ENCODE data around the gene ISYNA1. TPM values are rescaled to one million over a fixed set of nuclear protein-coding genes. Genes with fewer than 3 reads are reported as not detected.

Gene ISYNA1
- total and polyA plus RNA-seq, 4 donors: 4.7 to 41.9 (median 10.1) TPM

GRCh38 chr19:18473003-18473705 is 35.2 kb upstream of the ISYNA1 start:
- H3K36me3 ChIP-seq (ENCODE audit: control insufficient read depth in 4 of 4, insufficient read depth in 3 of 4, low read depth in 1 of 4, low read length in 3 of 4): peaks cover 0 to 4% (median 0%) of the 10 kb centered on the region in 4 donors
- no peaks in the 10 kb centered on the region for H3K27me3 ChIP-seq (ENCODE audit: control insufficient read depth in 4 of 4, insufficient read depth in 4 of 4, low read length in 3 of 4)
- H3K4me3 ChIP-seq (ENCODE audit: low read depth in 1 of 3, low read length in 3 of 3): no peak overlapping the region
- H3K9me3 ChIP-seq (ENCODE audit: control insufficient read depth in 4 of 4, low read length in 3 of 4): no peaks in the 10 kb centered on the region
- no peak for DNase-seq (ENCODE audit: low spot score)
- H3K27ac ChIP-seq (ENCODE audit: low read depth in 1 of 2, low read length in 2 of 2): peak overlapping the region; percentile 34 to 54
- peaks cover 16 to 55% (median 35%) of the 10 kb centered on the region in 4 donors for H3K4me1 ChIP-seq (ENCODE audit: control insufficient read depth in 4 of 4, insufficient read depth in 4 of 4, low read length in 3 of 4)
- TF ChIP-seq YY1 (IDR thresholded peaks at IDR 0.05) (no peak), EGR1 (IDR thresholded peaks at IDR 0.05; ENCODE audit: low read depth in 2 of 2) (no peak), CTCF (IDR thresholded peaks at IDR 0.05; ENCODE audit: low read depth, low read length, missing input control) (no peak)
- TF ChIP-seq, protein P1, sequence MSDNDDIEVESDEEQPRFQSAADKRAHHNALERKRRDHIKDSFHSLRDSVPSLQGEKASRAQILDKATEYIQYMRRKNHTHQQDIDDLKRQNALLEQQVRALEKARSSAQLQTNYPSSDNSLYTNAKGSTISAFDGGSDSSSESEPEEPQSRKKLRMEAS (IDR thresholded peaks at IDR 0.05): no peak
- WGBS: 78% methylated on average over 8 of the region's 8 CpGs
- H3K9ac ChIP-seq (ENCODE audit: low read depth in 1 of 2, low read length in 2 of 2): peak overlapping the region in 1 of 2 donors; percentile 13

GRCh38 chr19:18470787-18471186 is 32.9 kb upstream of the ISYNA1 start:
- TF ChIP-seq EGR1 (IDR thresholded peaks at IDR 0.05; ENCODE audit: low read depth in 2 of 2): no peak
- no peak for TF ChIP-seq SP1 (IDR thresholded peaks at IDR 0.05)
- no peak for TF ChIP-seq FOXA1 (IDR thresholded peaks at IDR 0.05)
- TF ChIP-seq, protein P2, sequence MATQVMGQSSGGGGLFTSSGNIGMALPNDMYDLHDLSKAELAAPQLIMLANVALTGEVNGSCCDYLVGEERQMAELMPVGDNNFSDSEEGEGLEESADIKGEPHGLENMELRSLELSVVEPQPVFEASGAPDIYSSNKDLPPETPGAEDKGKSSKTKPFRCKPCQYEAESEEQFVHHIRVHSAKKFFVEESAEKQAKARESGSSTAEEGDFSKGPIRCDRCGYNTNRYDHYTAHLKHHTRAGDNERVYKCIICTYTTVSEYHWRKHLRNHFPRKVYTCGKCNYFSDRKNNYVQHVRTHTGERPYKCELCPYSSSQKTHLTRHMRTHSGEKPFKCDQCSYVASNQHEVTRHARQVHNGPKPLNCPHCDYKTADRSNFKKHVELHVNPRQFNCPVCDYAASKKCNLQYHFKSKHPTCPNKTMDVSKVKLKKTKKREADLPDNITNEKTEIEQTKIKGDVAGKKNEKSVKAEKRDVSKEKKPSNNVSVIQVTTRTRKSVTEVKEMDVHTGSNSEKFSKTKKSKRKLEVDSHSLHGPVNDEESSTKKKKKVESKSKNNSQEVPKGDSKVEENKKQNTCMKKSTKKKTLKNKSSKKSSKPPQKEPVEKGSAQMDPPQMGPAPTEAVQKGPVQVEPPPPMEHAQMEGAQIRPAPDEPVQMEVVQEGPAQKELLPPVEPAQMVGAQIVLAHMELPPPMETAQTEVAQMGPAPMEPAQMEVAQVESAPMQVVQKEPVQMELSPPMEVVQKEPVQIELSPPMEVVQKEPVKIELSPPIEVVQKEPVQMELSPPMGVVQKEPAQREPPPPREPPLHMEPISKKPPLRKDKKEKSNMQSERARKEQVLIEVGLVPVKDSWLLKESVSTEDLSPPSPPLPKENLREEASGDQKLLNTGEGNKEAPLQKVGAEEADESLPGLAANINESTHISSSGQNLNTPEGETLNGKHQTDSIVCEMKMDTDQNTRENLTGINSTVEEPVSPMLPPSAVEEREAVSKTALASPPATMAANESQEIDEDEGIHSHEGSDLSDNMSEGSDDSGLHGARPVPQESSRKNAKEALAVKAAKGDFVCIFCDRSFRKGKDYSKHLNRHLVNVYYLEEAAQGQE (IDR thresholded peaks at IDR 0.05): no peak
- no peak for TF ChIP-seq NR2F2 (IDR thresholded peaks at IDR 0.05)
- TF ChIP-seq GABPA (IDR thresholded peaks at IDR 0.05 in 1 of 2, conservative IDR thresholded peaks at IDR 0.05 in 1 of 2): no peak
- TF ChIP-seq TAF1 (conservative IDR thresholded peaks at IDR 0.05): no peak
- no peak for TF ChIP-seq FOXA2 (IDR thresholded peaks at IDR 0.05)
- TF ChIP-seq ATF3 (IDR thresholded peaks at IDR 0.05): no peak
- no peak for TF ChIP-seq YY1 (IDR thresholded peaks at IDR 0.05)
- TF ChIP-seq, protein P1 (IDR thresholded peaks at IDR 0.05): no peak
- no peak for TF ChIP-seq RXRA (IDR thresholded peaks at IDR 0.05)
- no peak for TF ChIP-seq JUND (IDR thresholded peaks at IDR 0.05)
- TF ChIP-seq RAD21 (IDR thresholded peaks at IDR 0.05): no peak
- TF ChIP-seq, protein P3, sequence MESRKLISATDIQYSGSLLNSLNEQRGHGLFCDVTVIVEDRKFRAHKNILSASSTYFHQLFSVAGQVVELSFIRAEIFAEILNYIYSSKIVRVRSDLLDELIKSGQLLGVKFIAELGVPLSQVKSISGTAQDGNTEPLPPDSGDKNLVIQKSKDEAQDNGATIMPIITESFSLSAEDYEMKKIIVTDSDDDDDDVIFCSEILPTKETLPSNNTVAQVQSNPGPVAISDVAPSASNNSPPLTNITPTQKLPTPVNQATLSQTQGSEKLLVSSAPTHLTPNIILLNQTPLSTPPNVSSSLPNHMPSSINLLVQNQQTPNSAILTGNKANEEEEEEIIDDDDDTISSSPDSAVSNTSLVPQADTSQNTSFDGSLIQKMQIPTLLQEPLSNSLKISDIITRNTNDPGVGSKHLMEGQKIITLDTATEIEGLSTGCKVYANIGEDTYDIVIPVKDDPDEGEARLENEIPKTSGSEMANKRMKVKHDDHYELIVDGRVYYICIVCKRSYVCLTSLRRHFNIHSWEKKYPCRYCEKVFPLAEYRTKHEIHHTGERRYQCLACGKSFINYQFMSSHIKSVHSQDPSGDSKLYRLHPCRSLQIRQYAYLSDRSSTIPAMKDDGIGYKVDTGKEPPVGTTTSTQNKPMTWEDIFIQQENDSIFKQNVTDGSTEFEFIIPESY (IDR thresholded peaks at IDR 0.05): no peak
- no peak for TF ChIP-seq HNF4G (IDR thresholded peaks at IDR 0.05)
- no peak for TF ChIP-seq HNF4A (conservative IDR thresholded peaks at IDR 0.05)
- no peak for TF ChIP-seq CTCF (IDR thresholded peaks at IDR 0.05; ENCODE audit: low read depth, low read length, missing input control)
- no peak overlapping the region for H3K4me3 ChIP-seq (ENCODE audit: low read depth in 1 of 3, low read length in 3 of 3)
- no peaks in the 10 kb centered on the region for H3K9me3 ChIP-seq (ENCODE audit: control insufficient read depth in 4 of 4, low read length in 3 of 4)
- WGBS: 63% methylated on average over 2 of the region's 2 CpGs
- DNase-seq (ENCODE audit: low spot score): no peak
- peaks cover 0 to 4% (median 0%) of the 10 kb centered on the region in 4 donors for H3K36me3 ChIP-seq (ENCODE audit: control insufficient read depth in 4 of 4, insufficient read depth in 3 of 4, low read depth in 1 of 4, low read length in 3 of 4)
- H3K4me1 ChIP-seq (ENCODE audit: control insufficient read depth in 4 of 4, insufficient read depth in 4 of 4, low read length in 3 of 4): peaks cover 18 to 54% (median 40%) of the 10 kb centered on the region in 4 donors
- no peaks in the 10 kb centered on the region for H3K27me3 ChIP-seq (ENCODE audit: control insufficient read depth in 4 of 4, insufficient read depth in 4 of 4, low read length in 3 of 4)
- H3K9ac ChIP-seq (ENCODE audit: low read depth in 1 of 2, low read length in 2 of 2): no peak overlapping the region
- H3K27ac ChIP-seq (ENCODE audit: low read depth in 1 of 2, low read length in 2 of 2): peak overlapping the region; percentile 8 to 58

Data from liver (tissue), 9 donors.